Testis (tissue), 3 donors: ENCODE data around the gene WNT2. TPM values are rescaled to one million over a fixed set of nuclear protein-coding genes. Genes with fewer than 3 reads are reported as not detected.

ENCODE experiments used
- DNase-seq: peaks from one replicate; pipeline ENCODE4 v3.0.0-alpha.2; 2019
- H3K27ac ChIP-seq, 2 donors: fragments of 200-600 bp; sonication (generic); one replicate each; pipeline ENCODE4 v1.5.1; 2019
- H3K27me3 ChIP-seq: fragments of 200-600 bp; sonication (generic); one replicate; pipeline ENCODE4 v1.5.1; 2019
- H3K36me3 ChIP-seq: fragments of 200-600 bp; sonication (generic); one replicate; pipeline ENCODE4 v1.5.1; 2017; ENCODE audit warnings: low read depth; ENCODE audit errors: missing control alignments
- H3K4me1 ChIP-seq: fragments of 200-600 bp; sonication (generic); one replicate; pipeline ENCODE4 v1.5.1; 2019
- H3K4me3 ChIP-seq, 2 donors: fragments of 200-600 bp; sonication (generic); one replicate each; pipeline ENCODE4 v1.5.1; 2017 to 2019
- H3K9me3 ChIP-seq: fragments of 200-600 bp; sonication (generic); one replicate; pipeline ENCODE4 v1.5.1; 2017
- POLR2A ChIP-seq: fragments of 450-650 bp; IDR thresholded peaks from one replicate; pipeline ENCODE4 v1.6.1; 2017; ENCODE audit warnings: antibody characterized with exemption, mild to moderate bottlenecking, moderate library complexity
- WGBS, 2 donors: methylation state at CpG; one replicate each; pipeline ENCODE4 v1.1.5; 2018; 5-methylcytosine and 5-hydroxymethylcytosine counted together
- intact Hi-C: fragments of 100-400 bp; cut with DNase I; formaldehyde crosslinking; loops from one replicate; pipeline ENCODE4 v1.15.1; 2023; ENCODE audit warnings: low total_unique reads
- polyA plus RNA-seq: library from polyadenylated mRNA; stranded (reverse); fragments of 350-450 nt; fragmentation: Illumina TruSeq; extraction: RNeasy Lipid Tissue Mini Kit (QIAGEN cat#74804); gene quantifications from one replicate; pipeline ENCODE4 v1.2.3, GENCODE V29; 2014; ENCODE audit warnings: low read depth, low replicate concordance; ENCODE audit not compliant: insufficient read depth
- total RNA-seq, 2 donors: library from RNA; depleted of rRNA; stranded (reverse); fragments of >200 nt; gene quantifications; one replicate each; pipeline ENCODE4 v1.2.3, GENCODE V29; 2016
- TF ChIP-seq, protein P1 (sequence below), 3 experiments: fragments of 450-650 bp in 2 of 3; fragments of 200-600 bp in 1 of 3; sonication (generic) in 1 of 3; IDR thresholded peaks; one replicate each; pipeline ENCODE4 v1.5.1; 2016 to 2019; ENCODE audit warnings: antibody characterized with exemption in 3 of 3, mild to moderate bottlenecking in 2 of 3, moderate library complexity in 1 of 3

Gene WNT2
- total and polyA plus RNA-seq, 3 donors from 2014 or later = 1.3 to 6.5 (median 2.7) TPM

DNA sequence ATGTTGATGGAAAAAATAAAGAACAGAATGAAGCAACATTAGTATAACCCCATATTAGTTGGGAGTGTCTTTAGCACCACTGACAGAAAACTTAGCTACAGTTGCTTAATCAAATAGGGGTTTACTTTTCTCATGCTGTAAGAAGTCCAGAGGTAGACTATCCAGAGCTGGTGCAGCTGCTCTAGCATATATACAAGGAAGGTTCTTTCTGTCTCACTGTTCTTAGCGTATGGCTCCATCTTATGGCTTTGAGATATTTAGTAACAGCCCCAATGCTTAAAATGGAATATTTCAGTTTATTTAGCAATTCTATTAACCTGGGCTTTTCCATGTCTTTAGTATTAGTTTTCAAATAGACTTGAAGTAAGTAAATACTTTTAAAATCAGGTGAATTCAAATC lies 15.2 kb upstream of the WNT2 start:
- Histone ChIP-seq H3K36me3 (no peaks in the 10 kb centered on the region), H3K4me3 (no peak overlapping the region), H3K4me1 (no peaks in the 10 kb centered on the region), H3K27ac (no peak overlapping the region), H3K9me3 (no peaks in the 10 kb centered on the region), H3K27me3 (no peaks in the 10 kb centered on the region)
- DNase-seq = no peak
- 84 to 86% methylated on average over 1 of the region's 1 CpG for WGBS, 2 donors
- intact Hi-C loops = no loop called here
- TF ChIP-seq POLR2A = no peak
- TF ChIP-seq, protein P1, sequence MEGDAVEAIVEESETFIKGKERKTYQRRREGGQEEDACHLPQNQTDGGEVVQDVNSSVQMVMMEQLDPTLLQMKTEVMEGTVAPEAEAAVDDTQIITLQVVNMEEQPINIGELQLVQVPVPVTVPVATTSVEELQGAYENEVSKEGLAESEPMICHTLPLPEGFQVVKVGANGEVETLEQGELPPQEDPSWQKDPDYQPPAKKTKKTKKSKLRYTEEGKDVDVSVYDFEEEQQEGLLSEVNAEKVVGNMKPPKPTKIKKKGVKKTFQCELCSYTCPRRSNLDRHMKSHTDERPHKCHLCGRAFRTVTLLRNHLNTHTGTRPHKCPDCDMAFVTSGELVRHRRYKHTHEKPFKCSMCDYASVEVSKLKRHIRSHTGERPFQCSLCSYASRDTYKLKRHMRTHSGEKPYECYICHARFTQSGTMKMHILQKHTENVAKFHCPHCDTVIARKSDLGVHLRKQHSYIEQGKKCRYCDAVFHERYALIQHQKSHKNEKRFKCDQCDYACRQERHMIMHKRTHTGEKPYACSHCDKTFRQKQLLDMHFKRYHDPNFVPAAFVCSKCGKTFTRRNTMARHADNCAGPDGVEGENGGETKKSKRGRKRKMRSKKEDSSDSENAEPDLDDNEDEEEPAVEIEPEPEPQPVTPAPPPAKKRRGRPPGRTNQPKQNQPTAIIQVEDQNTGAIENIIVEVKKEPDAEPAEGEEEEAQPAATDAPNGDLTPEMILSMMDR (IDR thresholded peaks at IDR 0.05) = no peak

DNA sequence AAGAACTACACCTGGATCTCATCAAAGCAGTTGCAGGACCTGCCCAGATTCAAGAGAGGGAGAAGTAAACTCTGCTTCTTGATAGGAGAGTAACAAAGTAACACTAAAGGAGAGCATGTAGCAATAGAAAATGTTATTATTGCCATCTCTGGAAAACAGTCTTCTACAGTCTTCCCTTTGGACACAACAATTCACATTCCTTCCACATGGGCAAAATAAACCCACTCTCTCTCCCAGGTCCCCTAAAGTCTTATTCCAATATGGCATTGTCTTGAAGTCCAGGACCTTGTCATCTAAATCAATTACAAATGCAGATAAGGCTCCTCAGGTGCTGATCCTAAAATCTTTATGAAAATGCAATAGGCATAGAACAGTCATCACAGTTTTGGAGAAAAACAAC lies 10.3 kb upstream of the WNT2 start:
- intact Hi-C loops = no loop called here
- TF ChIP-seq, protein P1 (IDR thresholded peaks at IDR 0.05) = no peak
- no peak for TF ChIP-seq POLR2A

DNA sequence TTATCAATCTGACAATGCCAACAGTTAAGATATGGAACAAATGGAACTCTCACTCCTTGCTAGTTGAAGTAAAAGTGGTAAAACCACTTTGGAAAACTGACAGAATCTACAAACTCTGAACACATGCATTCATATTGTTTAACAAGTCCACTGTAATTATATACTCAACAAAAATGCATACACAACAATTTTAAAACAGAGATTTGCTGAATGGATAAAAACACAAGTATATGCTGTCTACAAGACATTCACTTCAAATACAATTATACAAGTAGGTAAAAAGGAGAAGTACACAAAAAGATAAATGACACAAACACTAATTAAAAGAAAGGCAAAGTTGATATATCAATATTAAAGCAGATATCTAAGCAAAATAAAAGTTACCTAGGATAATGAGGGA lies 9.2 kb upstream of the WNT2 start:
- no peaks in the 10 kb centered on the region for H3K4me1 ChIP-seq
- no peak overlapping the region for H3K4me3 ChIP-seq
- H3K9me3 ChIP-seq = no peaks in the 10 kb centered on the region
- intact Hi-C loops = no loop called here
- no peaks in the 10 kb centered on the region for H3K27me3 ChIP-seq
- TF ChIP-seq, protein P1 (IDR thresholded peaks at IDR 0.05) = no peak
- TF ChIP-seq POLR2A = no peak
- DNase-seq = no peak
- no peak overlapping the region for H3K27ac ChIP-seq
- H3K36me3 ChIP-seq = no peaks in the 10 kb centered on the region

More for the DNA sequence above, 10.3 kb upstream of the WNT2 start:
- DNase-seq = no peak
- Histone ChIP-seq H3K27ac (no peak overlapping the region), H3K27me3 (no peaks in the 10 kb centered on the region), H3K4me3 (no peak overlapping the region), H3K36me3 (no peaks in the 10 kb centered on the region), H3K9me3 (no peaks in the 10 kb centered on the region), H3K4me1 (no peaks in the 10 kb centered on the region)

DNA sequence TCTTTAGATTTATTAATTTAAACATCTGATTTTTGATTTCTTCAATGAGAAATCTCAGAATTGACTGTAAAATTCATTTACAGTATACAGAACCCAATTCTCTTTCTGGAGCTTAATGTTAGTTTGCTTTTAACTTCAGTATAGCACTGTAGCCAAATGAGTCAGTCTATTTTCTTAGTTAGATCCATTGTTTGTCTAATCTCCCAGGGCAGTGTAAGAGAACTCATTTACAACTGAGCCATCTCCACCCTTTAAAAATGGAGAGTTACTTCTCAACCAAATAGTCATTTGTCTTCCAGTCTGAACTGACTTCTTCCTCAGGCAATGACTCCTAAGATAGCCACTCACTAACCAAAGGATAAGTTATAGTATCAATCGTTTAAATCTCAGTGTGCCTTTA lies 3.0 kb upstream of the WNT2 start:
- intact Hi-C loops = no loop called here
- no peak overlapping the region for H3K27ac ChIP-seq
- no peaks in the 10 kb centered on the region for H3K9me3 ChIP-seq
- peaks cover 11% of the 10 kb centered on the region for H3K4me1 ChIP-seq
- no peak overlapping the region for H3K4me3 ChIP-seq
- H3K27me3 ChIP-seq = no peaks in the 10 kb centered on the region
- no peaks in the 10 kb centered on the region for H3K36me3 ChIP-seq
- no peak for TF ChIP-seq POLR2A
- TF ChIP-seq, protein P1 (IDR thresholded peaks at IDR 0.05) = no peak
- 52 to 58% methylated on average over 1 of the region's 1 CpG for WGBS, 2 donors
- no peak for DNase-seq

DNA sequence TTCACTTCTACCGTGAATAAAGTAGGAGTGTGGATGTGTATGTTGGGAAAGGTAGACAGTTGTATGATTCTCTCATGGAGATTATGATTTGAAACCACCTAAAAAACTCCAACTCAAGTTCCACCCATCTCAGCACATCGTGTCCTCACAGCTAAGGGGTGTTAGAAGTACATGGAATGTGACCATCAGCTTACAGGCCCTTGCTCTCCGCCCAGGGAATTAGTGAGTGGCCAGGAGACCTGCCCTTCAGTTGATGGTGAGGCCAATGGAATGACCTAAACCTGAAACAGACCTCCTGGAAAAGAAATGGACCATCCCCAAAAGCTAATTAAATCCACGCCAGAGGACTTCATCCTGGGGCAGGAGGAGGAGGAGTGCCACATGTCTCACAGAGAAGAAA lies 2.1 kb upstream of the WNT2 start:
- Histone ChIP-seq H3K4me1 (peaks cover 11% of the 10 kb centered on the region), H3K27me3 (no peaks in the 10 kb centered on the region), H3K9me3 (no peaks in the 10 kb centered on the region), H3K4me3 (peak overlapping the region in 1 of 2 donors; percentile 58), H3K36me3 (no peaks in the 10 kb centered on the region), H3K27ac (no peak overlapping the region)
- TF ChIP-seq, protein P1 (IDR thresholded peaks at IDR 0.05) = no peak
- no peak for TF ChIP-seq POLR2A
- 42 to 46% methylated on average over 4 of the region's 4 CpGs for WGBS, 2 donors
- no peak for DNase-seq
- intact Hi-C loops = no loop called here
